ENCODE data around the gene ST6GALNAC4. TPM values are rescaled to one million over a fixed set of nuclear protein-coding genes. Genes with fewer than 3 reads are reported as not detected.

The ST6GALNAC4 gene
- total RNA-seq, 4 donors from 2014 or later, result 16.7 to 66.1 (median 47.3) TPM

DNA sequence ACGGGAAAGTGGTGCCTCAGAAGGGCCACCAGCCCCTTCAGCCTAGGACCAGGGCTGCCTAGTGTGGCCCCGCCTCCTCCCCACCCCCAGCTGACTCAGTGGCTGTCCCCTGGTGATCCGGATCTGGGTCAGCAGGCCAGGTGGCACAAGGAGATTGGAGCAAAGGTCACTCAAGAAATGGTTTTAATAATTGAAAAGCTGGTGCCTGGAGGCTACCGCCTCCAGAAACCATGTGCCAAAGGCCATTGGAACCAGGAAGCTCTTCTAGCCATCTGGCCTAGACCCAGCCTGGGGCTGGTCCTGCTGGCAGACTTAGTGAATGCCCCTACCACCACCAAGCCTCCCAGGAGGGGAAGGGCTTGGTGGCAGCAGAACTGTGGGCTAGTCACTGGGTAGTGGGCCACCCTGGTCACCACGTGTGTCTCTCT, 1.5 kb downstream of the ST6GALNAC4 start:
- H3K4me1 ChIP-seq, result peaks cover 31 to 78% (median 58%) of the 10 kb centered on the region in 4 donors
- no peaks in the 10 kb centered on the region for H3K27me3 ChIP-seq
- WGBS, 2 donors (ENCODE audit: low coverage in 1 of 2), result 46% methylated on average over 5 of the region's 5 CpGs; no CpG with 5 or more reads in 1 of the 2 donors
- no peaks in the 10 kb centered on the region for H3K9me3 ChIP-seq
- peak overlapping the region; percentile 58 to 84 (median 71) for H3K27ac ChIP-seq
- DNase-seq, result peak; percentile 68
- peak overlapping the region in 1 of 4 donors; percentile 54 for H3K4me3 ChIP-seq
- in situ Hi-C loops (cut with MboI; ENCODE audit: low pct_ligation_motif_present in 1 of 4, low pct_unique_long_range_greater_than_20kb in 1 of 4, low sequenced_read_pairs in 3 of 4), result loop anchor here in 3 of 4 donors (25.0 kb wide), 2 partner anchors 128 to 328 kb away; partner anchors contain the start of genes CDK9 (in 1 of the 3) and SH2D3C (in 1 of the 3)
- no peaks in the 10 kb centered on the region for H3K36me3 ChIP-seq
- TF ChIP-seq POLR2AphosphoS5 (IDR thresholded peaks at IDR 0.05) (peak in 1 of 3 donors; percentile 4), EP300 (IDR thresholded peaks at IDR 0.05; ENCODE audit: low read depth) (no peak)
- intact Hi-C loops (cut with DNase I; ENCODE audit: low total_unique reads), result no loop called here

DNA sequence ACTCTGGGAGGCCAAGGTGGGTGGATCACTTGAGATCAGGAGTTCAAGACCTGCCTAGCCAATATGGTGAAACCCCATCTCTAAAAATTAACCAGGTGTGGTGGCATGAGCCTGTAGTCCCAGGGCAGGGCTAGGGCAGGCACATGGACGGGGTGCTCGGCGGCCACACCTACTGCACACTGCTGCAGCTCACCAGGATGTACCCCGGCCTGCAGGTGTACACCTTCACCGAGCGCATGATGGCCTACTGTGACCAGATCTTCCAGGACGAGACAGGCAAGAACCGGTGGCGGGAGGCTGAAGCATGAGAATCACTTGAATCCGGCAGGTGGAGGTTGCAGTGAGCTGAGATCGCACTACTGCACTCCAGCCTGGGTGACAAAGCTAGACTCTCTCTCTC, 3.2 kb downstream of the ST6GALNAC4 start:
- H3K27me3 ChIP-seq, result no peaks in the 10 kb centered on the region
- WGBS, 2 donors (ENCODE audit: low coverage in 1 of 2), result 60 to 86% methylated on average over 1 to 11 of the region's 11 CpGs
- H3K4me3 ChIP-seq, result no peak overlapping the region
- peaks cover 32 to 66% (median 50%) of the 10 kb centered on the region in 4 donors for H3K4me1 ChIP-seq
- TF ChIP-seq, protein P1, sequence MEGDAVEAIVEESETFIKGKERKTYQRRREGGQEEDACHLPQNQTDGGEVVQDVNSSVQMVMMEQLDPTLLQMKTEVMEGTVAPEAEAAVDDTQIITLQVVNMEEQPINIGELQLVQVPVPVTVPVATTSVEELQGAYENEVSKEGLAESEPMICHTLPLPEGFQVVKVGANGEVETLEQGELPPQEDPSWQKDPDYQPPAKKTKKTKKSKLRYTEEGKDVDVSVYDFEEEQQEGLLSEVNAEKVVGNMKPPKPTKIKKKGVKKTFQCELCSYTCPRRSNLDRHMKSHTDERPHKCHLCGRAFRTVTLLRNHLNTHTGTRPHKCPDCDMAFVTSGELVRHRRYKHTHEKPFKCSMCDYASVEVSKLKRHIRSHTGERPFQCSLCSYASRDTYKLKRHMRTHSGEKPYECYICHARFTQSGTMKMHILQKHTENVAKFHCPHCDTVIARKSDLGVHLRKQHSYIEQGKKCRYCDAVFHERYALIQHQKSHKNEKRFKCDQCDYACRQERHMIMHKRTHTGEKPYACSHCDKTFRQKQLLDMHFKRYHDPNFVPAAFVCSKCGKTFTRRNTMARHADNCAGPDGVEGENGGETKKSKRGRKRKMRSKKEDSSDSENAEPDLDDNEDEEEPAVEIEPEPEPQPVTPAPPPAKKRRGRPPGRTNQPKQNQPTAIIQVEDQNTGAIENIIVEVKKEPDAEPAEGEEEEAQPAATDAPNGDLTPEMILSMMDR (IDR thresholded peaks at IDR 0.05), result no peak
- TF ChIP-seq EP300 (IDR thresholded peaks at IDR 0.05; ENCODE audit: low read depth) (no peak), POLR2A (IDR thresholded peaks at IDR 0.05) (no peak), POLR2AphosphoS5 (IDR thresholded peaks at IDR 0.05) (no peak)
- in situ Hi-C loops (cut with MboI; ENCODE audit: low pct_ligation_motif_present in 1 of 4, low pct_unique_long_range_greater_than_20kb in 1 of 4, low sequenced_read_pairs in 3 of 4) (loop anchor here in 3 of 4 donors (25.0 kb wide), 2 partner anchors 126 to 326 kb away; partner anchors contain the start of genes CDK9 (in 1 of the 3) and SH2D3C (in 1 of the 3)), intact Hi-C loops (cut with DNase I; ENCODE audit: low total_unique reads) (no loop called here)
- peak; percentile 55 for DNase-seq
- no peaks in the 10 kb centered on the region for H3K9me3 ChIP-seq
- H3K27ac ChIP-seq, result peak overlapping the region; percentile 58 to 73 (median 70)
- H3K36me3 ChIP-seq, result no peaks in the 10 kb centered on the region

DNA sequence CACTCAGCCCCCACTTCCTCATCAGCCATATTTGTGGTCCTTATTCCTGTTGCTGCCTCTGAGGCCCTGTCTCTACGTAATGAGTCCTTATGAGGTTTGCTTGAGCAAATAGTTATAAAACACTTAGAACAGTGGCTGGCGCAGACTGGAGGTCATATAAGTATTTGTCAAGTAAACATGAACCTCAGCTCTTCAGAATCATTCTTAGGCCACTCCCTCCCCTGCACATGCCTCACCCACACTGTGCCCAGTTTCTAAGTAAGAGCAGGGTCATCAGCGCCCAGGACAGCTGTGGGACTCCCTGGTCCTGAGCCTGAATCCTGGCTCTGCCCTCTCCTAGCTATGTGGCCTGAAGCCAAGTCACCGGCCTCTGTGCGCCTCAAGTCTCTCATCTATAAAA, 4.0 kb downstream of the ST6GALNAC4 start:
- in situ Hi-C loops (cut with MboI; ENCODE audit: low pct_ligation_motif_present in 1 of 4, low pct_unique_long_range_greater_than_20kb in 1 of 4, low sequenced_read_pairs in 3 of 4) (loop anchor here in 3 of 4 donors (25.0 kb wide), 2 partner anchors 126 to 326 kb away; partner anchors contain the start of genes CDK9 (in 1 of the 3) and SH2D3C (in 1 of the 3)), intact Hi-C loops (cut with DNase I; ENCODE audit: low total_unique reads) (no loop called here)
- Histone ChIP-seq H3K4me3 (no peak overlapping the region), H3K27ac (peak overlapping the region; percentile 58 to 73 (median 70)), H3K4me1 (peaks cover 32 to 58% (median 47%) of the 10 kb centered on the region in 4 donors), H3K9me3 (no peaks in the 10 kb centered on the region), H3K36me3 (no peaks in the 10 kb centered on the region), H3K27me3 (no peaks in the 10 kb centered on the region)
- WGBS, 2 donors (ENCODE audit: low coverage in 1 of 2), result 57% methylated on average over 5 of the region's 5 CpGs; no CpG with 5 or more reads in 1 of the 2 donors
- DNase-seq, result peak; percentile 86
- TF ChIP-seq, protein P1 (IDR thresholded peaks at IDR 0.05), result no peak
- TF ChIP-seq EP300 (IDR thresholded peaks at IDR 0.05; ENCODE audit: low read depth) (no peak), POLR2A (IDR thresholded peaks at IDR 0.05) (no peak), POLR2AphosphoS5 (IDR thresholded peaks at IDR 0.05) (no peak)

DNA sequence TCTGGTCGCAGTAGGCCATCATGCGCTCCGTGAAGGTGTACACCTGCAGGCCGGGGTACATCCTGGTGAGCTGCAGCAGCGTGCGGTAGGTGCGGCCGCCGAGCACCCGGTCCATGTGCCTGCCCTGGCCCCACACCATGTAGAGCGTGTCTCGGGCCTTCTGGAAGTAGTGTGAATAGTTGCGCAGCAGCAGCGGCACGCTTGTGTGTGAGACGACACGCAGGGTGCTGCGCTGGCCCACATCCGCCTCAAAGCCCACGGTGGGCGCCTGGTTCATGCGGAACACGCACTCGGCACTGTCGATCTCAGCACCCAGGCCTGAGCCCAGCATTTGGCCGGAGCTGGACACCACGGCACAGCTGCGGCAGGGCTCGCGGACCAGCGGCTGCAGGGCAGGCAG, 4.5 kb downstream of the ST6GALNAC4 start:
- Histone ChIP-seq H3K9me3 (no peaks in the 10 kb centered on the region), H3K27me3 (no peaks in the 10 kb centered on the region), H3K36me3 (no peaks in the 10 kb centered on the region), H3K4me1 (peaks cover 29 to 58% (median 43%) of the 10 kb centered on the region in 4 donors), H3K27ac (peak overlapping the region in 3 of 4 donors; percentile 8 to 73 (median 72)), H3K4me3 (no peak overlapping the region)
- DNase-seq, result peak; percentile 12
- WGBS, 2 donors (ENCODE audit: low coverage in 1 of 2), result 94% methylated on average over 27 of the region's 31 CpGs; no CpG with 5 or more reads in 1 of the 2 donors
- in situ Hi-C loops (cut with MboI; ENCODE audit: low pct_ligation_motif_present in 1 of 4, low pct_unique_long_range_greater_than_20kb in 1 of 4, low sequenced_read_pairs in 3 of 4), result loop anchor here in 3 of 4 donors (25.0 kb wide), 2 partner anchors 125 to 325 kb away; partner anchors contain the start of genes CDK9 (in 1 of the 3) and SH2D3C (in 1 of the 3)
- intact Hi-C loops (cut with DNase I; ENCODE audit: low total_unique reads), result no loop called here
- TF ChIP-seq EP300 (IDR thresholded peaks at IDR 0.05; ENCODE audit: low read depth) (no peak), POLR2AphosphoS5 (IDR thresholded peaks at IDR 0.05) (no peak), POLR2A (IDR thresholded peaks at IDR 0.05) (no peak)
- TF ChIP-seq, protein P1 (IDR thresholded peaks at IDR 0.05), result no peak

All from transverse colon (tissue), 4 donors.